OCI-LY3 (cell line): ENCODE data around the gene ZNF639.

Experiments used
- CTCF ChIP-seq: fragments of 200-600, 300-600 bp; sonication (generic); IDR thresholded peaks from 2 replicates; pipeline ENCODE4 v1.5.1; 2014; ENCODE audit warnings: antibody characterized with exemption, low read length, low read depth
- EZH2phosphoT487 ChIP-seq: fragments of 200-600 bp; shearing (Covaris generic); IDR thresholded peaks from 2 replicates; pipeline ENCODE4 v1.6.1; 2018; ENCODE audit warnings: antibody characterized with exemption, mixed run types, low read depth

GRCh38 chr3:179324270-179324754 is 1.5 kb downstream of the ZNF639 start:
- no peak for TF ChIP-seq CTCF
- no peak for TF ChIP-seq EZH2phosphoT487
